ENCODE data around the gene DGKE.

Gene DGKE

GRCh38 chr17:56849131-56849530 lies 15.2 kb downstream of the DGKE start:
- in situ Hi-C loops (cut with HindIII; ENCODE audit: low sequenced_read_pairs): no loop called here
- H3K4me3 ChIP-seq (ENCODE audit: low read depth, low read length): no peak overlapping the region
- no peak for DNase-seq (ENCODE audit: low read depth)
- TF ChIP-seq, protein P1, sequence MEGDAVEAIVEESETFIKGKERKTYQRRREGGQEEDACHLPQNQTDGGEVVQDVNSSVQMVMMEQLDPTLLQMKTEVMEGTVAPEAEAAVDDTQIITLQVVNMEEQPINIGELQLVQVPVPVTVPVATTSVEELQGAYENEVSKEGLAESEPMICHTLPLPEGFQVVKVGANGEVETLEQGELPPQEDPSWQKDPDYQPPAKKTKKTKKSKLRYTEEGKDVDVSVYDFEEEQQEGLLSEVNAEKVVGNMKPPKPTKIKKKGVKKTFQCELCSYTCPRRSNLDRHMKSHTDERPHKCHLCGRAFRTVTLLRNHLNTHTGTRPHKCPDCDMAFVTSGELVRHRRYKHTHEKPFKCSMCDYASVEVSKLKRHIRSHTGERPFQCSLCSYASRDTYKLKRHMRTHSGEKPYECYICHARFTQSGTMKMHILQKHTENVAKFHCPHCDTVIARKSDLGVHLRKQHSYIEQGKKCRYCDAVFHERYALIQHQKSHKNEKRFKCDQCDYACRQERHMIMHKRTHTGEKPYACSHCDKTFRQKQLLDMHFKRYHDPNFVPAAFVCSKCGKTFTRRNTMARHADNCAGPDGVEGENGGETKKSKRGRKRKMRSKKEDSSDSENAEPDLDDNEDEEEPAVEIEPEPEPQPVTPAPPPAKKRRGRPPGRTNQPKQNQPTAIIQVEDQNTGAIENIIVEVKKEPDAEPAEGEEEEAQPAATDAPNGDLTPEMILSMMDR (IDR thresholded peaks at IDR 0.05; ENCODE audit: low read depth, low read length, missing control alignments): no peak

DNA sequence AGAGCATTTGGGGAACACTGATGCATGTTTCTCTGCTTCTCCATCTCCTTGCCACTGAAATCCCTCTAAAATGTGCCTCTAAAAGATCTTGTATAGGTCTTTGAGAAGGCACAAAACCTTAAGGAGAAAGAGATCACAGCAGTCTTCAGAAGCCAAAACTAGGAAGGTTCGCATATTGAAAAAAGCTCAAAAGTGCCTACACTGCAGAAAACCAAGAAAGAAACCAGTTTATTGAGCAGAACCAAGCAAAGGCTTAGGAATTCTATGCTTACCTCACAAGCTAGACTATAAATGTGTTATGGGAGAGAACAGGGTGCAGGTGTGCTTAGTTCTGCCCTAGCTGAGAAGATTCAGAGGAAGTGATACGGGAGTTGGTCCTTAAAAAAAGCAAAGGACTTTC lies 16.6 kb downstream of the DGKE start:
- H3K4me3 ChIP-seq (ENCODE audit: low read depth, low read length): no peak overlapping the region
- in situ Hi-C loops (cut with HindIII; ENCODE audit: low sequenced_read_pairs): no loop called here
- TF ChIP-seq, protein P1 (IDR thresholded peaks at IDR 0.05; ENCODE audit: low read depth, low read length, missing control alignments): no peak
- DNase-seq (ENCODE audit: low read depth): no peak

- in situ Hi-C loops (cut with HindIII; ENCODE audit: low sequenced_read_pairs): no loop called here
- no peak for DNase-seq (ENCODE audit: low read depth)
- TF ChIP-seq, protein P1 (IDR thresholded peaks at IDR 0.05; ENCODE audit: low read depth, low read length, missing control alignments): no peak
- no peak overlapping the region for H3K4me3 ChIP-seq (ENCODE audit: low read depth, low read length)
Measured at GRCh38 chr17:56851008-56851407, 17.1 kb downstream of the DGKE start.

DNA sequence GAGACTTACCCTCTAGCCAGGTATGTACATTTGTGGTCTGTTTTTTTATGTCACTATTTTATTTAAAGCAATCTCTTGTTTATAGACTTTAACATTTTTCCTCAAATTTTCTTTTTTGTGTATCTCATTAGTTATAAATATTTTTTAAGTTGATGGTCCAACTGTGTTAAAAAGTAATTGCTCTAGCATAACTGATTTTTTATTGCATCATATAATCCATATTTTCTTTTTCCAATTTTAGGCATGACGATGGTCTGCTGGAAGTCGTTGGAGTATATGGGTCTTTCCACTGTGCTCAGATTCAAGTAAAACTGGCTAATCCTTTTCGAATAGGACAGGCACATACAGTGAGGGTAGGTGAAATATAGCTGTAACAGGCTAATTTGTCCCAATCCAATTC lies 27.9 kb downstream of the DGKE start:
- TF ChIP-seq, protein P1 (IDR thresholded peaks at IDR 0.05; ENCODE audit: low read depth, low read length, missing control alignments): no peak
- DNase-seq (ENCODE audit: low read depth): no peak
- in situ Hi-C loops (cut with HindIII; ENCODE audit: low sequenced_read_pairs): no loop called here

GRCh38 chr17:56863974-56864373 lies 30.0 kb downstream of the DGKE start:
- TF ChIP-seq, protein P1 (IDR thresholded peaks at IDR 0.05; ENCODE audit: low read depth, low read length, missing control alignments): no peak
- no peak for DNase-seq (ENCODE audit: low read depth)
- H3K4me3 ChIP-seq (ENCODE audit: low read depth, low read length): no peak overlapping the region
- in situ Hi-C loops (cut with HindIII; ENCODE audit: low sequenced_read_pairs): no loop called here

More for the DNA sequence above, 27.9 kb downstream of the DGKE start:
- H3K4me3 ChIP-seq (ENCODE audit: low read depth, low read length): no peak overlapping the region

- in situ Hi-C loops (cut with HindIII; ENCODE audit: low sequenced_read_pairs): no loop called here
- no peak overlapping the region for H3K4me3 ChIP-seq (ENCODE audit: low read depth, low read length)
- DNase-seq (ENCODE audit: low read depth): no peak
- TF ChIP-seq, protein P1 (IDR thresholded peaks at IDR 0.05; ENCODE audit: low read depth, low read length, missing control alignments): no peak
Measured at GRCh38 chr17:56866076-56866475, 32.1 kb downstream of the DGKE start.

GRCh38 chr17:56866496-56866895 lies 32.5 kb downstream of the DGKE start:
- no peak overlapping the region for H3K4me3 ChIP-seq (ENCODE audit: low read depth, low read length)
- in situ Hi-C loops (cut with HindIII; ENCODE audit: low sequenced_read_pairs): no loop called here
- TF ChIP-seq, protein P1 (IDR thresholded peaks at IDR 0.05; ENCODE audit: low read depth, low read length, missing control alignments): no peak
- DNase-seq (ENCODE audit: low read depth): no peak

All from astrocyte of the cerebellum (primary cell).